H9 (cell line): ENCODE results near the gene SPTA1. TPM values are rescaled to one million over a fixed set of nuclear protein-coding genes. Genes with fewer than 3 reads are reported as not detected.

Experiments
- DNase-seq: peaks from one replicate; pipeline ENCODE4 v3.0.0-alpha.2; 2017
- H2AFZ ChIP-seq: one replicate; pipeline ENCODE4 v1.6.1; 2013; ENCODE audit warnings: mild to moderate bottlenecking, low read length, control low read depth, moderate library complexity
- H2AK5ac ChIP-seq: 2 replicates; pipeline ENCODE4 v1.6.1; 2013; ENCODE audit warnings: low read length, control low read depth, mixed read lengths; ENCODE audit not compliant: insufficient read length
- H2BK120ac ChIP-seq: one replicate; pipeline ENCODE4 v1.6.1; 2013; ENCODE audit warnings: low read depth, mild to moderate bottlenecking, low read length, control low read depth, inconsistent platforms; ENCODE audit not compliant: poor library complexity, severe bottlenecking
- H2BK12ac ChIP-seq: 2 replicates; pipeline ENCODE4 v1.6.1; 2013; ENCODE audit warnings: low read length, control low read depth, mixed read lengths, low read depth; ENCODE audit not compliant: insufficient read length
- H2BK15ac ChIP-seq: 2 replicates; pipeline ENCODE4 v1.6.1; 2013; ENCODE audit warnings: low read depth, low read length, control low read depth
- H2BK20ac ChIP-seq: one replicate; pipeline ENCODE4 v1.6.1; 2013; ENCODE audit warnings: low read depth, mild to moderate bottlenecking, low read length, control low read depth, inconsistent platforms; ENCODE audit not compliant: poor library complexity, severe bottlenecking
- H2BK5ac ChIP-seq: 2 replicates; pipeline ENCODE4 v1.6.1; 2013; ENCODE audit warnings: low read length, control low read depth, mixed read lengths; ENCODE audit not compliant: insufficient read length
- H3K14ac ChIP-seq: 2 replicates; pipeline ENCODE4 v1.6.1; 2013; ENCODE audit warnings: low read length, control low read depth; ENCODE audit not compliant: insufficient read depth
- H3K18ac ChIP-seq: 2 replicates; pipeline ENCODE4 v1.6.1; 2013; ENCODE audit warnings: low read depth, mild to moderate bottlenecking, mixed read lengths, low read length, control low read depth; ENCODE audit not compliant: insufficient read length
- H3K23ac ChIP-seq: 2 replicates; pipeline ENCODE4 v1.6.1; 2013; ENCODE audit warnings: low read length, control low read depth, mixed read lengths, low read depth; ENCODE audit not compliant: insufficient read length
- H3K23me2 ChIP-seq: 2 replicates; pipeline ENCODE4 v1.6.1; 2013; ENCODE audit warnings: low read depth, mild to moderate bottlenecking, mixed read lengths, low read length, control low read depth; ENCODE audit not compliant: insufficient read length, poor library complexity, severe bottlenecking
- H3K27ac ChIP-seq: 2 replicates; pipeline ENCODE4 v1.5.1; 2013; ENCODE audit warnings: low read length, control low read depth, mixed read lengths, low read depth; ENCODE audit not compliant: insufficient read length
- H3K27me3 ChIP-seq: 2 replicates; pipeline ENCODE4 v1.6.1; 2013; ENCODE audit warnings: low read length, control low read depth, inconsistent platforms; ENCODE audit not compliant: insufficient read depth
- H3K4ac ChIP-seq: 2 replicates; pipeline ENCODE4 v1.6.1; 2013; ENCODE audit warnings: low read depth, mild to moderate bottlenecking, control low read depth, inconsistent platforms, low read length, moderate library complexity
- H3K4me1 ChIP-seq: 2 replicates; pipeline ENCODE4 v1.6.1; 2013; ENCODE audit warnings: low read length, control low read depth, inconsistent platforms; ENCODE audit not compliant: insufficient read depth
- H3K4me2 ChIP-seq: 2 replicates; pipeline ENCODE4 v1.6.1; 2013; ENCODE audit warnings: low read length, control low read depth, mixed read lengths; ENCODE audit not compliant: insufficient read length, insufficient read depth
- H3K56ac ChIP-seq: 2 replicates; pipeline ENCODE4 v1.6.1; 2013; ENCODE audit warnings: low read depth, mild to moderate bottlenecking, mixed read lengths, low read length, control low read depth; ENCODE audit not compliant: insufficient read length
- H3K79me1 ChIP-seq: 2 replicates; pipeline ENCODE4 v1.6.1; 2013; ENCODE audit warnings: low read depth, mild to moderate bottlenecking, moderate library complexity, low read length, control low read depth, inconsistent platforms; ENCODE audit not compliant: insufficient read depth, poor library complexity, severe bottlenecking
- H3K79me2 ChIP-seq: 2 replicates; pipeline ENCODE4 v1.6.1; 2013; ENCODE audit warnings: low read length, control low read depth, inconsistent platforms; ENCODE audit not compliant: insufficient read depth
- H3K9ac ChIP-seq: 2 replicates; pipeline ENCODE4 v1.6.1; 2013; ENCODE audit warnings: low read length, control low read depth, mixed read lengths; ENCODE audit not compliant: insufficient read length; ENCODE audit errors: extremely low read depth
- H3K9me3 ChIP-seq: one replicate; pipeline ENCODE4 v1.6.1; 2013; ENCODE audit warnings: low read depth, low read length, inconsistent platforms; ENCODE audit not compliant: control insufficient read depth
- H3T11ph ChIP-seq: one replicate; pipeline ENCODE4 v1.6.1; 2013; ENCODE audit warnings: mild to moderate bottlenecking, low read length, control low read depth, inconsistent platforms
- H4K20me1 ChIP-seq: one replicate; pipeline ENCODE4 v1.6.1; 2013; ENCODE audit not compliant: control insufficient read depth, insufficient read length, insufficient read depth
- H4K5ac ChIP-seq: 2 replicates; pipeline ENCODE4 v1.6.1; 2013; ENCODE audit warnings: low read depth, mild to moderate bottlenecking, mixed read lengths, low read length, control low read depth; ENCODE audit not compliant: insufficient read length
- H4K8ac ChIP-seq: replicated peaks from 2 replicates; pipeline ENCODE4 v1.6.1; 2013; ENCODE audit warnings: low read length, control low read depth, mixed read lengths, low read depth; ENCODE audit not compliant: insufficient read length
- H4K91ac ChIP-seq: 2 replicates; pipeline ENCODE4 v1.6.1; 2013; ENCODE audit warnings: low read depth, mild to moderate bottlenecking, moderate library complexity, mixed read lengths, low read length, control low read depth; ENCODE audit not compliant: insufficient read length
- H3K27ac Mint-ChIP-seq, 3 experiments: 2 replicates in 2 of 3; 3 replicates in 1 of 3; pipeline ENCODE4 v1.8.0; 2020 to 2021; ENCODE audit warnings: mixed read lengths in 3 of 3, mild to moderate bottlenecking in 1 of 3, moderate library complexity in 1 of 3
- H3K27me3 Mint-ChIP-seq: 2 replicates; pipeline ENCODE4 v1.8.0; 2021; ENCODE audit warnings: low read depth, mild to moderate bottlenecking, moderate library complexity, mixed read lengths
- H3K36me3 Mint-ChIP-seq, 3 experiments: 2 replicates in 2 of 3; 3 replicates in 1 of 3; pipeline ENCODE4 v1.8.0; 2020 to 2021; ENCODE audit warnings: low read depth in 3 of 3, mixed read lengths in 3 of 3; ENCODE audit not compliant: insufficient read depth in 1 of 3
- H3K4me1 Mint-ChIP-seq, 2 experiments: 2 replicates each; pipeline ENCODE4 v1.8.0; 2020; ENCODE audit warnings: mixed read lengths in 2 of 2
- H3K4me3 Mint-ChIP-seq, 2 experiments: 2 replicates in 1 of 2; 3 replicates in 1 of 2; pipeline ENCODE4 v1.8.0; 2020 to 2021; ENCODE audit warnings: mild to moderate bottlenecking in 2 of 2, mixed read lengths in 2 of 2, moderate library complexity in 1 of 2
- H3K9me3 Mint-ChIP-seq, 2 experiments: 2 replicates in 1 of 2; 3 replicates in 1 of 2; pipeline ENCODE4 v1.8.0; 2020; ENCODE audit warnings: mild to moderate bottlenecking in 2 of 2, mixed read lengths in 2 of 2, moderate library complexity in 1 of 2
- WGBS: extraction: QIAGEN DNeasy Blood & Tissue Kit; methylation state at CpG from one replicate; pipeline ENCODE4 v1.1.7; 2013; ENCODE audit warnings: missing lambda C conversion rate, low lambda C conversion rate, mixed read lengths; ENCODE audit not compliant: insufficient read length; ENCODE audit errors: extremely low coverage; 5-methylcytosine and 5-hydroxymethylcytosine counted together
- total RNA-seq: library from RNA; stranded (reverse); gene quantifications from 2 replicates; pipeline ENCODE4 v1.2.1, GENCODE V29; 2021
- TF ChIP-seq, protein P1 (sequence below): fragments of 200-600 bp; sonication (generic); conservative IDR thresholded peaks from 3 replicates; pipeline ENCODE4 v1.8.0; 2021; ENCODE audit warnings: antibody characterized with exemption, mild to moderate bottlenecking

SPTA1 gene
- total RNA-seq, 1 experiment from 2014 or later, result not detected

DNA sequence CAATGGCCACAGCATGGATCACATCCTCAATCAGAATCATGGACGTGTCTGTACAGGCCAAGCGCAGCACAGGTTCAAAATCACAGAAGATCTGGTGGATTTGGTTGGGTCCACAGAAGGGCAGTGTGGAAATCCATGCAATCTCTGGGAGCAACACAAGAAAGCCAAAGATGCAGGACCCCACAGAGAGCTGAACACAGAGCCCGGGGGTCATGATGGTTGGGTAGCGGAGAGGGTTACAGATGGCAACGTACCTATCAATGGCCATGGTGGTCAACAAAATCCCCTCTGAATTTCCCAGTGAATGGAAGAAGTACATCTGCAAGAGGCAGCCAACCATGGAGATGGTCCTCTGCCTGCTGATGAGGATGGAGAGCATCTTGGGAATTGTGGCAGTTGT lies 37.9 kb upstream of the SPTA1 start:
- H3K27ac ChIP-seq, result no peak overlapping the region
- H3T11ph ChIP-seq, result no peak overlapping the region
- TF ChIP-seq, protein P1, sequence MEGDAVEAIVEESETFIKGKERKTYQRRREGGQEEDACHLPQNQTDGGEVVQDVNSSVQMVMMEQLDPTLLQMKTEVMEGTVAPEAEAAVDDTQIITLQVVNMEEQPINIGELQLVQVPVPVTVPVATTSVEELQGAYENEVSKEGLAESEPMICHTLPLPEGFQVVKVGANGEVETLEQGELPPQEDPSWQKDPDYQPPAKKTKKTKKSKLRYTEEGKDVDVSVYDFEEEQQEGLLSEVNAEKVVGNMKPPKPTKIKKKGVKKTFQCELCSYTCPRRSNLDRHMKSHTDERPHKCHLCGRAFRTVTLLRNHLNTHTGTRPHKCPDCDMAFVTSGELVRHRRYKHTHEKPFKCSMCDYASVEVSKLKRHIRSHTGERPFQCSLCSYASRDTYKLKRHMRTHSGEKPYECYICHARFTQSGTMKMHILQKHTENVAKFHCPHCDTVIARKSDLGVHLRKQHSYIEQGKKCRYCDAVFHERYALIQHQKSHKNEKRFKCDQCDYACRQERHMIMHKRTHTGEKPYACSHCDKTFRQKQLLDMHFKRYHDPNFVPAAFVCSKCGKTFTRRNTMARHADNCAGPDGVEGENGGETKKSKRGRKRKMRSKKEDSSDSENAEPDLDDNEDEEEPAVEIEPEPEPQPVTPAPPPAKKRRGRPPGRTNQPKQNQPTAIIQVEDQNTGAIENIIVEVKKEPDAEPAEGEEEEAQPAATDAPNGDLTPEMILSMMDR, result no peak
- no peak overlapping the region for H3K23ac ChIP-seq
- H2BK5ac ChIP-seq, result no peak overlapping the region
- no peak overlapping the region for H3K27ac Mint-ChIP-seq
- WGBS, result no CpG with 5 or more reads among the region's 5 CpGs
- H3K27me3 Mint-ChIP-seq, result no peaks in the 10 kb centered on the region; the same call in 1 of the 2 replicates
- no peak for DNase-seq
- H2BK20ac ChIP-seq, result no peak overlapping the region
- no peak overlapping the region for H2AK5ac ChIP-seq
- H3K4me1 ChIP-seq, result no peaks in the 10 kb centered on the region
- H3K4me3 Mint-ChIP-seq, result no peak overlapping the region
- H4K5ac ChIP-seq, result no peak overlapping the region
- H3K4ac ChIP-seq, result no peak overlapping the region
- H2BK15ac ChIP-seq, result no peak overlapping the region
- H2AFZ ChIP-seq, result no peak overlapping the region
- no peak overlapping the region for H3K4me2 ChIP-seq
- H3K4me1 Mint-ChIP-seq, result no peaks in the 10 kb centered on the region
- no peaks in the 10 kb centered on the region for H3K9me3 ChIP-seq
- no peak overlapping the region for H3K14ac ChIP-seq
- no peak overlapping the region for H2BK120ac ChIP-seq
- H3K79me2 ChIP-seq, result no peaks in the 10 kb centered on the region
- no peak overlapping the region for H4K8ac ChIP-seq
- peak overlapping the region; percentile 82 for H3K56ac ChIP-seq
- no peaks in the 10 kb centered on the region for H3K9me3 Mint-ChIP-seq
- H4K91ac ChIP-seq, result no peak overlapping the region
- no peaks in the 10 kb centered on the region for H3K23me2 ChIP-seq
- H2BK12ac ChIP-seq, result no peak overlapping the region
- H3K79me1 ChIP-seq, result no peaks in the 10 kb centered on the region
- H3K36me3 Mint-ChIP-seq, result no peaks in the 10 kb centered on the region
- H3K9ac ChIP-seq, result no peak overlapping the region
- H4K20me1 ChIP-seq, result no peaks in the 10 kb centered on the region
- no peak overlapping the region for H3K18ac ChIP-seq
- H3K27me3 ChIP-seq, result no peaks in the 10 kb centered on the region
